Fibroblast of peridontal ligament (primary cell): Measurements from ENCODE around the gene SPATA31A1.
"Not testable (repeated sequence)": the region's sequence is repeated elsewhere in the genome, so short reads cannot be mapped to it uniquely, and the experiment has no call there.

ENCODE experiments used
- DNase-seq: peaks from one replicate; pipeline ENCODE4 v3.0.0-alpha.2; 2010; ENCODE audit errors: extremely low read depth

SPATA31A1 gene

GRCh38 chr9:39355369-39355768, at the start of gene SPATA31A1:
SPATA31A1 (plus strand) TSS chr9:39355669; CDS start chr9:39355731, 62 bp downstream.
- DNase-seq: not testable (repeated sequence)

GRCh38 chr9:39407261-39408204, 52.1 kb downstream of the SPATA31A1 start:
- DNase-seq: not testable (repeated sequence)

- DNase-seq: not testable (repeated sequence)
Measured at GRCh38 chr9:39411254-39411940, 55.9 kb downstream of the SPATA31A1 start.
